MM.1S (cell line): ENCODE data around the gene SLC35F1.

Source experiments
- EZH2 ChIP-seq: fragments of 300-600 bp; sonication (generic); optimal IDR thresholded peaks from 2 replicates; pipeline ENCODE3; 2017; ENCODE audit warnings: low read depth, mild to moderate bottlenecking, antibody characterized with exemption, low read length, mixed read lengths
- EZH2phosphoT487 ChIP-seq: fragments of 300-600 bp; sonication (generic); IDR thresholded peaks from 2 replicates; pipeline ENCODE4 v1.6.1; 2018; ENCODE audit warnings: antibody characterized with exemption, low read length
- TF ChIP-seq, protein P1 (sequence below): fragments of 300-600 bp; sonication (generic); IDR thresholded peaks from 2 replicates; pipeline ENCODE4 v1.5.1; 2016; ENCODE audit warnings: antibody characterized with exemption, low read length, mixed read lengths

DNA sequence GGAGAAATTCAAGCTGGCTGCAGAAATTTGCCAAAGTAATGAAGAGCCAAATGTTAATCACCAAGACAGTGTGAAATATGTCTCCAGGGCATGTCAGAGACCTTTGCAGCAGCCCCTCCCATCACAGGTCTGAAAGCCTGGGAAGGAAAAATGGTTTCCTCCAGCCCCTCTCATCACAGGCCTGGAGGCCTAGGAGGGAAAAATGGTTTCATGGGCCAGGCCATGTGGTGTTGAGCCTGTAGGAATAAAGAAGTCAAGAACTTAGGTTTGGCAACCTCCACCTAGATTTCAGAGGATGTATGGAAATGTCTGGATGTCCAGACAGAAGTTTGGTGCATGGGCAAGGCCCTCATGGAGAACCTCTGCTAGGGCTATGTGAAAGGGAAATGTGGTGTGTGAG lies 185.0 kb downstream of the SLC35F1 start:
- TF ChIP-seq, protein P1, sequence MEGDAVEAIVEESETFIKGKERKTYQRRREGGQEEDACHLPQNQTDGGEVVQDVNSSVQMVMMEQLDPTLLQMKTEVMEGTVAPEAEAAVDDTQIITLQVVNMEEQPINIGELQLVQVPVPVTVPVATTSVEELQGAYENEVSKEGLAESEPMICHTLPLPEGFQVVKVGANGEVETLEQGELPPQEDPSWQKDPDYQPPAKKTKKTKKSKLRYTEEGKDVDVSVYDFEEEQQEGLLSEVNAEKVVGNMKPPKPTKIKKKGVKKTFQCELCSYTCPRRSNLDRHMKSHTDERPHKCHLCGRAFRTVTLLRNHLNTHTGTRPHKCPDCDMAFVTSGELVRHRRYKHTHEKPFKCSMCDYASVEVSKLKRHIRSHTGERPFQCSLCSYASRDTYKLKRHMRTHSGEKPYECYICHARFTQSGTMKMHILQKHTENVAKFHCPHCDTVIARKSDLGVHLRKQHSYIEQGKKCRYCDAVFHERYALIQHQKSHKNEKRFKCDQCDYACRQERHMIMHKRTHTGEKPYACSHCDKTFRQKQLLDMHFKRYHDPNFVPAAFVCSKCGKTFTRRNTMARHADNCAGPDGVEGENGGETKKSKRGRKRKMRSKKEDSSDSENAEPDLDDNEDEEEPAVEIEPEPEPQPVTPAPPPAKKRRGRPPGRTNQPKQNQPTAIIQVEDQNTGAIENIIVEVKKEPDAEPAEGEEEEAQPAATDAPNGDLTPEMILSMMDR: no peak
- TF ChIP-seq EZH2: no peak
- no peak for TF ChIP-seq EZH2phosphoT487
